H1 (cell line): ENCODE results near the gene OR2T27.

Source experiments
- ASH2L ChIP-seq: fragments of 200-600, 300-600 bp; sonication (generic); IDR thresholded peaks from one replicate; pipeline ENCODE4 v1.7.1; 2017; ENCODE audit warnings: low read length
- ATF2 ChIP-seq: IDR thresholded peaks from 2 replicates; pipeline ENCODE4 v1.6.1; 2012; ENCODE audit warnings: low read length, inconsistent platforms
- CEBPB ChIP-seq: IDR thresholded peaks from 2 replicates; pipeline ENCODE4 v1.6.1; 2012; ENCODE audit warnings: low read depth, low read length
- E2F6 ChIP-seq: IDR thresholded peaks from 2 replicates; pipeline ENCODE4 v1.6.1; 2012; ENCODE audit warnings: inconsistent platforms
- EZH2 ChIP-seq: fragments of 200-600 bp; sonication (generic); IDR thresholded peaks from 2 replicates; pipeline ENCODE4 v1.7.1; 2012; ENCODE audit warnings: low read depth, mild to moderate bottlenecking, moderate library complexity, low read length, inconsistent platforms; ENCODE audit not compliant: severe bottlenecking
- POLR2A ChIP-seq, 2 experiments: IDR thresholded peaks; 1 replicate in 1 of 2; 2 replicates in 1 of 2; pipeline ENCODE4 v1.6.1; 2011; ENCODE audit warnings: low read depth in 2 of 2, low read length in 2 of 2, mild to moderate bottlenecking in 2 of 2; ENCODE audit errors: control extremely low read depth in 1 of 2
- RAD21 ChIP-seq, 2 experiments: IDR thresholded peaks in 1 of 2; conservative IDR thresholded peaks in 1 of 2; 2 replicates each; pipeline ENCODE4 v1.6.1; 2011; ENCODE audit warnings: low read depth in 2 of 2, low read length in 2 of 2, improper control_type of control experiment in 1 of 2, inconsistent platforms in 1 of 2, mild to moderate bottlenecking in 1 of 2, moderate library complexity in 1 of 2
- RXRA ChIP-seq: IDR thresholded peaks from 2 replicates; pipeline ENCODE4 v1.6.1; 2011; ENCODE audit warnings: low read depth, mild to moderate bottlenecking, low read length, moderate library complexity; ENCODE audit not compliant: insufficient read depth
- TBP ChIP-seq: IDR thresholded peaks from 2 replicates; pipeline ENCODE4 v1.6.1; 2011; ENCODE audit warnings: low read depth, low read length, improper control_type of control experiment
- USF2 ChIP-seq: IDR thresholded peaks from 2 replicates; pipeline ENCODE4 v1.6.1; 2011; ENCODE audit warnings: low read length, improper control_type of control experiment
- TF ChIP-seq, protein P1 (sequence below), 3 experiments: IDR thresholded peaks; 1 replicate in 2 of 3; 2 replicates in 1 of 3; pipeline versions ENCODE4 v1.5.1 to v1.6.1; 2011; ENCODE audit warnings: low read length in 3 of 3, mild to moderate bottlenecking in 3 of 3, inconsistent platforms in 2 of 3, low read depth in 1 of 3, moderate library complexity in 1 of 3; ENCODE audit not compliant: insufficient read depth in 1 of 3; ENCODE audit errors: control extremely low read depth in 1 of 3
- TF ChIP-seq, protein P2 (sequence below): IDR thresholded peaks from 2 replicates; pipeline ENCODE4 v1.6.1; 2012; ENCODE audit warnings: inconsistent platforms

DNA sequence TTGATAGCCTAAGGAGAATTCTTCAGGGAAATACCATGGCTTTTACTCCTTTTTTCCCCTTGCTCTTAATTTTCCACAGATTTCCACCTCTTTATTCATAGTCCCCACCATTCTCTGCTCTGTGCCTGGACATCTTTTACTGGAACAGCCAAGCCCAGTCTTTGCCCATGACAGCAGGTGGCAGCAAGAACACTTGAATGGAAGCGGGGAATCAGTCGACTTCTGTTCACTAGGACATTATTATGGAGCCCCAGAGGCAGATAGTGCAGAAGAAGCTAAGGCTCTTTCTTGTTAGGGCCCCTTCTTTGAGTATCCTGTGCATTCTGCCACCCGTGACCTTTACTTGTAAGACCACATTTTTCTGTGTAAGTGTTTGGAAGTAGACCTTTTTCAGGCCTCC is 40.9 kb upstream of the OR2T27 start:
- TF ChIP-seq, protein P1, sequence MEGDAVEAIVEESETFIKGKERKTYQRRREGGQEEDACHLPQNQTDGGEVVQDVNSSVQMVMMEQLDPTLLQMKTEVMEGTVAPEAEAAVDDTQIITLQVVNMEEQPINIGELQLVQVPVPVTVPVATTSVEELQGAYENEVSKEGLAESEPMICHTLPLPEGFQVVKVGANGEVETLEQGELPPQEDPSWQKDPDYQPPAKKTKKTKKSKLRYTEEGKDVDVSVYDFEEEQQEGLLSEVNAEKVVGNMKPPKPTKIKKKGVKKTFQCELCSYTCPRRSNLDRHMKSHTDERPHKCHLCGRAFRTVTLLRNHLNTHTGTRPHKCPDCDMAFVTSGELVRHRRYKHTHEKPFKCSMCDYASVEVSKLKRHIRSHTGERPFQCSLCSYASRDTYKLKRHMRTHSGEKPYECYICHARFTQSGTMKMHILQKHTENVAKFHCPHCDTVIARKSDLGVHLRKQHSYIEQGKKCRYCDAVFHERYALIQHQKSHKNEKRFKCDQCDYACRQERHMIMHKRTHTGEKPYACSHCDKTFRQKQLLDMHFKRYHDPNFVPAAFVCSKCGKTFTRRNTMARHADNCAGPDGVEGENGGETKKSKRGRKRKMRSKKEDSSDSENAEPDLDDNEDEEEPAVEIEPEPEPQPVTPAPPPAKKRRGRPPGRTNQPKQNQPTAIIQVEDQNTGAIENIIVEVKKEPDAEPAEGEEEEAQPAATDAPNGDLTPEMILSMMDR (IDR thresholded peaks at IDR 0.05; ENCODE audit: control extremely low read depth in 1 of 3, insufficient read depth in 1 of 3, low read depth in 1 of 3, low read length in 3 of 3) = no peak
- TF ChIP-seq E2F6 (no peak), CEBPB (no peak), RXRA (no peak), ATF2 (no peak), TBP (no peak), EZH2 (no peak), POLR2A (IDR thresholded peaks at IDR 0.05; ENCODE audit: control extremely low read depth in 1 of 2, low read depth in 2 of 2, low read length in 2 of 2) (no peak), RAD21 (IDR thresholded peaks at IDR 0.05 in 1 of 2, conservative IDR thresholded peaks at IDR 0.05 in 1 of 2; ENCODE audit: low read depth in 2 of 2, low read length in 2 of 2) (no peak), USF2 (no peak), ASH2L (no peak)
- TF ChIP-seq, protein P2, sequence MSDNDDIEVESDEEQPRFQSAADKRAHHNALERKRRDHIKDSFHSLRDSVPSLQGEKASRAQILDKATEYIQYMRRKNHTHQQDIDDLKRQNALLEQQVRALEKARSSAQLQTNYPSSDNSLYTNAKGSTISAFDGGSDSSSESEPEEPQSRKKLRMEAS = no peak
